A673 (cell line): ENCODE results near the gene GABRA4. TPM values are rescaled to one million over a fixed set of nuclear protein-coding genes. Genes with fewer than 3 reads are reported as not detected.

Experiments used
- BruUV-seq: library from RNA; stranded (reverse); fragments of 400-500 nt; replicated peaks from 2 replicates; lab custom pipeline; 2021; lab: Mats Ljungman, UMichigan
- CTCF ChIA-PET: fragments of 300-600 bp; sonication (Branson Sonifier 250); formaldehyde crosslinking; loops from one replicate; lab custom pipeline; 2022; ENCODE audit warnings: antibody characterized with exemption; lab: Charles Lee
- POLR2A ChIA-PET: fragments of 300-600 bp; sonication (Branson Sonifier 250); formaldehyde crosslinking; loops from one replicate; lab custom pipeline; 2022; ENCODE audit warnings: antibody characterized with exemption; ENCODE audit not compliant: low non-redundant PET; lab: Charles Lee
- DNase-seq: peaks from one replicate; pipeline ENCODE4 v3.0.0-alpha.2; 2015; ENCODE audit warnings: low spot score
- H3K27ac ChIP-seq: fragments of 200-600 bp; sonication (generic); 2 replicates; pipeline ENCODE4 v1.5.1; 2016; ENCODE audit warnings: mixed run types, low read depth, mild to moderate bottlenecking, mixed read lengths, antibody characterized with exemption, low read length; ENCODE audit not compliant: poor library complexity, severe bottlenecking
- H3K27me3 ChIP-seq: fragments of 200-600 bp; sonication (generic); replicated peaks from 2 replicates; pipeline ENCODE4 v1.6.1; 2017; ENCODE audit warnings: mixed run types, low read depth, mild to moderate bottlenecking, mixed read lengths, antibody characterized with exemption, low read length; ENCODE audit not compliant: insufficient read depth, poor library complexity
- H3K36me3 ChIP-seq: fragments of 200-600 bp; sonication (generic); 2 replicates; pipeline ENCODE4 v1.6.1; 2016; ENCODE audit warnings: mixed run types, mild to moderate bottlenecking, mixed read lengths, antibody characterized with exemption, low read length; ENCODE audit not compliant: insufficient read depth, poor library complexity, severe bottlenecking
- H3K4me1 ChIP-seq: fragments of 200-600 bp; sonication (generic); 2 replicates; pipeline ENCODE4 v1.6.1; 2017; ENCODE audit warnings: mixed run types, mild to moderate bottlenecking, mixed read lengths, antibody characterized with exemption, low read length; ENCODE audit not compliant: insufficient read depth, poor library complexity, severe bottlenecking
- H3K4me3 ChIP-seq: fragments of 200-600 bp; sonication (generic); 2 replicates; pipeline ENCODE4 v1.5.1; 2016; ENCODE audit warnings: low read depth, mixed run types, mild to moderate bottlenecking, mixed read lengths, low read length; ENCODE audit not compliant: poor library complexity, severe bottlenecking
- H3K9me3 ChIP-seq: fragments of 200-600 bp; sonication (generic); 2 replicates; pipeline ENCODE4 v1.6.1; 2016; ENCODE audit warnings: mixed run types, low read depth, mild to moderate bottlenecking, mixed read lengths, antibody characterized with exemption, low read length; ENCODE audit not compliant: poor library complexity, severe bottlenecking
- EZH2 ChIP-seq: fragments of 200-600 bp; sonication (generic); IDR thresholded peaks from 2 replicates; pipeline ENCODE4 v1.6.1; 2017; ENCODE audit warnings: borderline replicate concordance, low read depth, mild to moderate bottlenecking, mixed read lengths, antibody characterized with exemption, low read length; ENCODE audit not compliant: poor library complexity, severe bottlenecking
- intact Hi-C: fragments of 100-400 bp; cut with micrococcal nuclease; formaldehyde crosslinking; loops from one replicate; pipeline ENCODE4 v1.10.0; 2022; ENCODE audit not compliant: unreplicated experiment
- total RNA-seq: library from RNA; stranded (reverse); gene quantifications from 2 replicates; pipeline ENCODE4 v1.2.3, GENCODE V29; 2021
- TF ChIP-seq, protein P1 (sequence below): fragments of 300-800, 200-600 bp; sonication (generic); conservative IDR thresholded peaks from 2 replicates; pipeline ENCODE4 v1.5.1; 2017; ENCODE audit warnings: low read depth, mild to moderate bottlenecking, antibody characterized with exemption, low read length, moderate library complexity, mixed read lengths

GABRA4 gene
- total RNA-seq, 1 experiment from 2014 or later = 0.58 TPM

- H3K4me1 ChIP-seq = no peaks in the 10 kb centered on the region
- no peak for TF ChIP-seq EZH2
- TF ChIP-seq, protein P1, sequence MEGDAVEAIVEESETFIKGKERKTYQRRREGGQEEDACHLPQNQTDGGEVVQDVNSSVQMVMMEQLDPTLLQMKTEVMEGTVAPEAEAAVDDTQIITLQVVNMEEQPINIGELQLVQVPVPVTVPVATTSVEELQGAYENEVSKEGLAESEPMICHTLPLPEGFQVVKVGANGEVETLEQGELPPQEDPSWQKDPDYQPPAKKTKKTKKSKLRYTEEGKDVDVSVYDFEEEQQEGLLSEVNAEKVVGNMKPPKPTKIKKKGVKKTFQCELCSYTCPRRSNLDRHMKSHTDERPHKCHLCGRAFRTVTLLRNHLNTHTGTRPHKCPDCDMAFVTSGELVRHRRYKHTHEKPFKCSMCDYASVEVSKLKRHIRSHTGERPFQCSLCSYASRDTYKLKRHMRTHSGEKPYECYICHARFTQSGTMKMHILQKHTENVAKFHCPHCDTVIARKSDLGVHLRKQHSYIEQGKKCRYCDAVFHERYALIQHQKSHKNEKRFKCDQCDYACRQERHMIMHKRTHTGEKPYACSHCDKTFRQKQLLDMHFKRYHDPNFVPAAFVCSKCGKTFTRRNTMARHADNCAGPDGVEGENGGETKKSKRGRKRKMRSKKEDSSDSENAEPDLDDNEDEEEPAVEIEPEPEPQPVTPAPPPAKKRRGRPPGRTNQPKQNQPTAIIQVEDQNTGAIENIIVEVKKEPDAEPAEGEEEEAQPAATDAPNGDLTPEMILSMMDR = no peak
- no TSS peak for BruUV-seq
- CTCF ChIA-PET = no interaction called here
- H3K27me3 ChIP-seq = peaks cover 1% of the 10 kb centered on the region
- H3K4me3 ChIP-seq = no peak overlapping the region
- intact Hi-C loops = no loop called here
- peak; percentile 4 for DNase-seq
- H3K9me3 ChIP-seq = no peaks in the 10 kb centered on the region
- POLR2A ChIA-PET = no interaction called here
- H3K27ac ChIP-seq = no peak overlapping the region
- no peaks in the 10 kb centered on the region for H3K36me3 ChIP-seq
Measured at GRCh38 chr4:46878641-46879040, 114.7 kb downstream of the GABRA4 start.

DNA sequence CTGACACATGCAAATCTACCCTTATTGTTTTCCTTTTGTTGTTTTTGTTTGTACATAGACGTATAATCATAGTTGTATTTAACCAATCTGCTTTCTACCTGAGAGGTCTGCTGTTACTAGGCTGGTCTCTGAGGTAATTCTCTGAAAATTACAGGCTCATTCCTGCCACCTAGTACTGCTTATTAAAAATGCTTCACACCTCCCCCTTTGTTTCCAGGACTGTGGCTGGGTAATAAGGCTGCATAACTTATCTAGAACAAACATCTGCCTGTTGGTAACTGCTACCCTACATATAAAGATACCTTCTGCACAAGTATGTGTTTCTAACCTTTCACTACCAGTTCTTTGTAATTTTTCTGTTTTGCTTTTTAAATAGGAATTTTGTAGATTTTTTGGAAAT lies 118.6 kb downstream of the GABRA4 start:
- TF ChIP-seq EZH2 = no peak
- TF ChIP-seq, protein P1 = no peak
- Histone ChIP-seq H3K4me1 (no peaks in the 10 kb centered on the region), H3K4me3 (no peak overlapping the region), H3K9me3 (no peaks in the 10 kb centered on the region), H3K27me3 (no peaks in the 10 kb centered on the region), H3K36me3 (no peaks in the 10 kb centered on the region), H3K27ac (no peak overlapping the region)
- POLR2A ChIA-PET = no interaction called here
- no peak for DNase-seq
- intact Hi-C loops = no loop called here
- CTCF ChIA-PET = no interaction called here
- no TSS peak for BruUV-seq

DNA sequence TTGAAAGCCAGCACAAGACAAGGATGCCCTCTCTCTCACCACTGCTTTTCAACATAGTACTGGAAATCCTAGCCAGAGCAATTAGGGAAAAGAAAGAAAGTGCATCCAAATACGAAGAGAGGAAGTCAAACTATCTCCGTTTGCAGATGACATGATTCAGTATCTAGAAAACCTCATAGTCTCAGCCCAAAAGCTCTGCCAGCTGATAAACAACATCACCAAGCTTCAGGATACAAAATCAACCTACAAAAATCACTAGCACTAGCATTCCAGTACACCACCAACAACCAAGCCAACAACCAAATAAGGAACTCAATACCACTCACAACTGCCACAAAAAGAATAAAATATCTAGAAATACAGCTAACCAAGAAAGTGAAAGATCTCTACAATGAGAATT lies 123.0 kb downstream of the GABRA4 start:
- no peak for DNase-seq
- Histone ChIP-seq H3K4me1 (no peaks in the 10 kb centered on the region), H3K36me3 (no peaks in the 10 kb centered on the region), H3K4me3 (no peak overlapping the region), H3K9me3 (no peaks in the 10 kb centered on the region), H3K27me3 (no peaks in the 10 kb centered on the region), H3K27ac (no peak overlapping the region)
- ChIA-PET CTCF (no interaction called here), POLR2A (no interaction called here)
- intact Hi-C loops = no loop called here
- BruUV-seq = no TSS peak
- TF ChIP-seq EZH2 = no peak
- TF ChIP-seq, protein P1 = no peak

Other genes with a start within 250 kb of the GABRA4 start
- not detected in 2 replicates for gene COX7B2, start 84.3 kb downstream of the GABRA4 start, total RNA-seq
- 1.0 and 3.5 TPM in 2 replicates for gene GABRB1, start 38.0 kb upstream of the GABRA4 start, total RNA-seq